ENCODE results near the gene PKN3. TPM values are rescaled to one million over a fixed set of nuclear protein-coding genes. Genes with fewer than 3 reads are reported as not detected.

The PKN3 gene
- total RNA-seq, 1 donor from 2014 or later = 12.1 TPM

DNA sequence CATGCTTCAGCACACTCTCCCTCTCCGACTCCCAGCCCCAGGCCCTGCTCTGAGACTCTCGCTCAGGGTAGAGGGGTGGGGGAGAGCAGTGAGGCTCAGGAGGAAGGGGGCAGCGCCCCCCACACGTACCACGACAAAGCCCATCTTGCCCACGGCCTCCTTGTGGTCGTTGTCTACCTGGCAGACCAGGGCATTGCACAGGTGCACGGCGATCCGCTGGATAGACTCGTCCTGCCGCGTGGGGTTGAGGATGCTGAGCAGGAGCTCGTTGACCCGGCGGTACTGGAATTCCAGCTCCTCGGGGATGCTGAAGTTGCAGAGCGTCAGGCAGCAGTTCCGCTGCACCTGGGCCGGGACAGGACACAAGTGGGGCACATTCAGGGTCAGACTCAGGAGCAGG, 40.1 kb downstream of the PKN3 start:
- no peak for DNase-seq (ENCODE audit: low read depth in 2 of 2)

GRCh38 chr9:128743421-128743820, 41.1 kb downstream of the PKN3 start:
- no peak for DNase-seq (ENCODE audit: low read depth in 2 of 2)

DNA sequence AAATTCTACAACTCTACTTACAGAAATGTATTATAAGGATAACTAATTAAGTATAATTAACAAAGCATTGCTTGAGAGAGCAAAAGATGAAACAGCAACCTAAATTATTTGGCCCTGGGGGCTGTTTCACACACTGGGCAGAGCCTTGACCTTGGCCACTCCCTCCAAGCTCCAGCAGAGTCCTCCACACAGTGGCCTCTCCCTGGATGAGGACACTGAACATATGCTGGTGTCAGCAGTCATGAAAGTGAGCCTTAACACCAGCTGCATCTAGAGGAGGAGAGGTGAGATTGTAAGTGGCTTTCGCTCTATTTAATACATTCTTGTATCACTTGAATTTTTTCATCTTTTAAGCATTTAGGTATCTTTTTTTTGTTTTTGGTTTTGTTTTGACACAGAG, 44.9 kb downstream of the PKN3 start:
- no peak for DNase-seq (ENCODE audit: low read depth in 2 of 2)

GRCh38 chr9:128750926-128751595, 48.8 kb downstream of the PKN3 start:
- DNase-seq (ENCODE audit: low read depth in 2 of 2) = no peak

DNA sequence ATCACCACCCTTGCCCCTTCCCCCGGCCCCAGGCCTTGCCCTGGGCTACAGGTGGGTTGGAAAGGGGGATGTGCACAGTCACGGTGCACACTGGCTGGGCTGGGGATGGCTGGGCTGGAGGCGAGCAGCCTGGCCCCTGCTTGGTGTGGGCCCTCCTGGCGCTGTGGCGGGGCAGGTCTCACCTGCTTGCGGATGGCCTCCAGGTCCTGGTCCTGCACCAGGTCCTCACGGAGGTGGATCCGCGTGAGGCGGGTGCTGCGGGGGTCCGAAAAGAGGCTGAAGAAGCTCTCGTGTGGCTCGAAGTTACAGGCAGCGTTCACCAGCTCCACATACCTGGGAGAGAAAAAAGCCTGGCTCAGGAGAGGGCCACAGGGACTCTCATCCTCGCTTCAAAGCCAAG, 51.3 kb downstream of the PKN3 start:
- no peak for DNase-seq (ENCODE audit: low read depth in 2 of 2)

DNA sequence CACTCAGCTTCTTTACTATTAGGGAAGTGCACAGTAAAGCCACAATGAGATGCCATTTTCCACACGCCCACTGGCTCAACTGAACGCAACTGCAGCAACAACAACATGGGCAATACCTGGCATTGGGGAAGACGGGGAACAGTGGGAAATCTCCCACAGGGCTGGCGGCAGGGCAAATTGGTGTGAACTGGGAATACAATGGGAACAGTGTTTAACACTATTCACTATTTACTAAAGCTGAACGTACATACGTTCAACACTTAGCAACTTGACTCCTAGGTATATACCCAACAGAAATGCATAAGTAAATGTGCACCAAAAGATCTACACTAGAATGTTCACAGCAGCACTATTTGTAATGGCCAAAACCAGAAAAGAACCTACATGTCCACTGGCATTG, 55.3 kb downstream of the PKN3 start:
- no peak for DNase-seq (ENCODE audit: low read depth in 2 of 2)

- DNase-seq (ENCODE audit: low read depth in 2 of 2) = no peak
These were observed 60.6 kb downstream of the PKN3 start for GRCh38 chr9:128762671-128763449.

GRCh38 chr9:128764361-128764760, 62.1 kb downstream of the PKN3 start:
- DNase-seq (ENCODE audit: low read depth in 2 of 2) = no peak

GRCh38 chr9:128765499-128765898, 63.2 kb downstream of the PKN3 start:
- no peak for DNase-seq (ENCODE audit: low read depth in 2 of 2)

GRCh38 chr9:128768606-128769005, 66.3 kb downstream of the PKN3 start:
- DNase-seq (ENCODE audit: low read depth in 2 of 2) = no peak

Other genes starting within 250 kb of the PKN3 start
- 23.4 and 24.8 TPM in 2 replicates for gene ODF2, start 246.5 kb upstream of the PKN3 start, total RNA-seq
- 10.0 and 15.7 TPM in 2 replicates for gene GLE1, start 197.8 kb upstream of the PKN3 start, total RNA-seq
- 472 TPM in 2 replicates for gene SPTAN1, start 149.9 kb upstream of the PKN3 start, total RNA-seq
- 54.9 and 65.9 TPM in 2 replicates for gene DYNC2I2, start 45.7 kb upstream of the PKN3 start, total RNA-seq
- gene SET, start 13.3 kb upstream of the PKN3 start, total RNA-seq = 253 and 370 TPM in 2 replicates
- gene ZDHHC12, start 21.6 kb downstream of the PKN3 start, total RNA-seq = 46.1 and 55.5 TPM in 2 replicates
- 10.4 and 19.8 TPM in 2 replicates for gene ZER1, start 69.4 kb downstream of the PKN3 start, total RNA-seq
- 9.6 and 16.7 TPM in 2 replicates for gene TBC1D13, start 84.8 kb downstream of the PKN3 start, total RNA-seq
- gene ENDOG, start 116.0 kb downstream of the PKN3 start, total RNA-seq = 24.6 and 29.5 TPM in 2 replicates
- 10.3 and 18.1 TPM in 2 replicates for gene SPOUT1, start 127.3 kb downstream of the PKN3 start, total RNA-seq
- 4.7 and 5.4 TPM in 2 replicates for gene KYAT1, start 179.4 kb downstream of the PKN3 start, total RNA-seq
- 68.8 and 117 TPM in 2 replicates for gene LRRC8A, start 179.6 kb downstream of the PKN3 start, total RNA-seq
- 0.26 TPM in 1 of 2 replicates, not detected in the other for gene PHYHD1, start 218.5 kb downstream of the PKN3 start, total RNA-seq
- 21.1 and 30.6 TPM in 2 replicates for gene DOLK, start 245.1 kb downstream of the PKN3 start, total RNA-seq
- 35.7 and 49.9 TPM in 2 replicates for gene NUP188, start 245.2 kb downstream of the PKN3 start, total RNA-seq